SK-N-SH treated with all-trans-retinoic acid at 6 μM for 48 hours (cell line): Measurements from ENCODE around the gene FAM53A.
A peak's percentile ranks its signal among the peaks of the same experiment; 100 is the strongest.

Experiments
- ATAC-seq: fragments of 200-7000 bp; cut with Tn5 transposase; 3 replicates; pipeline ENCODE4 v1.9.1; 2020; ENCODE audit warnings: mild to moderate bottlenecking, moderate library complexity
- ARNTL ChIP-seq: fragments of 450-650 bp; formaldehyde crosslinking; IDR thresholded peaks from 2 replicates; pipeline ENCODE4 v1.5.0; 2020; ENCODE audit warnings: low read depth, mild to moderate bottlenecking, moderate library complexity, borderline replicate concordance
- BACH2 ChIP-seq: fragments of 250-450 bp; sonication (Bioruptor Pico); IDR thresholded peaks from 2 replicates; pipeline ENCODE4 v1.9.0; 2021; ENCODE audit warnings: mild to moderate bottlenecking, borderline replicate concordance
- CSDC2 ChIP-seq: fragments of 250-450 bp; sonication (Bioruptor Pico); IDR thresholded peaks from 2 replicates; pipeline ENCODE4 v1.5.0; 2020; ENCODE audit warnings: mild to moderate bottlenecking, moderate library complexity
- ESRRG ChIP-seq: fragments of 250-450 bp; sonication (Bioruptor Pico); IDR thresholded peaks from 2 replicates; pipeline ENCODE4 v1.6.1; 2021; ENCODE audit warnings: mild to moderate bottlenecking
- OSR1 ChIP-seq: fragments of 250-450 bp; sonication (Bioruptor Pico); IDR thresholded peaks from 2 replicates; pipeline ENCODE4 v1.8.0; 2022; ENCODE audit warnings: moderate library complexity, mild to moderate bottlenecking, inconsistent platforms
- RARB ChIP-seq: fragments of 250-450 bp; sonication (Bioruptor Pico); IDR thresholded peaks from 2 replicates; pipeline ENCODE4 v1.8.0; 2021; ENCODE audit warnings: mild to moderate bottlenecking, moderate library complexity
- SNAI2 ChIP-seq: fragments of 250-450 bp; sonication (Bioruptor Pico); IDR thresholded peaks from 2 replicates; pipeline ENCODE4 v1.5.0; 2020; ENCODE audit warnings: mild to moderate bottlenecking, moderate library complexity
- TCF4 ChIP-seq: fragments of 250-450 bp; sonication (Bioruptor Pico); IDR thresholded peaks from 2 replicates; pipeline ENCODE4 v1.8.0; 2021; ENCODE audit warnings: mild to moderate bottlenecking, moderate library complexity, borderline replicate concordance
- TOX ChIP-seq: fragments of 250-450 bp; sonication (Bioruptor Pico); IDR thresholded peaks from 2 replicates; pipeline ENCODE4 v1.8.0; 2021; ENCODE audit warnings: mild to moderate bottlenecking, moderate library complexity, borderline replicate concordance
- ZC3H10 ChIP-seq: fragments of 250-450 bp; sonication (Bioruptor Pico); IDR thresholded peaks from 2 replicates; pipeline ENCODE4 v1.5.1; 2021; ENCODE audit warnings: mild to moderate bottlenecking, moderate library complexity
- ZFP3 ChIP-seq: fragments of 250-450 bp; sonication (Bioruptor Pico); IDR thresholded peaks from 2 replicates; pipeline ENCODE4 v1.5.0; 2020; ENCODE audit warnings: mild to moderate bottlenecking, moderate library complexity
- ZFP30 ChIP-seq: fragments of 450-650 bp; formaldehyde crosslinking; IDR thresholded peaks from 2 replicates; pipeline ENCODE4 v1.5.0; 2022; ENCODE audit warnings: mild to moderate bottlenecking, moderate library complexity
- ZNF70 ChIP-seq: fragments of 450-650 bp; formaldehyde crosslinking; IDR thresholded peaks from 2 replicates; pipeline ENCODE4 v1.5.0; 2020; ENCODE audit warnings: mild to moderate bottlenecking, moderate library complexity
- TF ChIP-seq, protein P1 (sequence below): fragments of 250-450 bp; sonication (Bioruptor Pico); IDR thresholded peaks from 2 replicates; pipeline ENCODE4 v1.8.0; 2020; ENCODE audit warnings: mild to moderate bottlenecking, moderate library complexity, borderline replicate concordance
- TF ChIP-seq, protein P2 (sequence below): fragments of 250-450 bp; sonication (Bioruptor Pico); IDR thresholded peaks from 2 replicates; pipeline ENCODE4 v1.5.1; 2021; ENCODE audit warnings: mild to moderate bottlenecking, moderate library complexity
- TF ChIP-seq, protein P3 (sequence below): fragments of 250-450 bp; sonication (Bioruptor Pico); IDR thresholded peaks from 2 replicates; pipeline ENCODE4 v1.5.1; 2020; ENCODE audit warnings: low read depth, mild to moderate bottlenecking, moderate library complexity
- TF ChIP-seq, protein P4 (sequence below): fragments of 250-450 bp; sonication (Bioruptor Pico); IDR thresholded peaks from 2 replicates; pipeline ENCODE4 v1.5.0; 2020; ENCODE audit warnings: mild to moderate bottlenecking, moderate library complexity

The FAM53A gene

DNA sequence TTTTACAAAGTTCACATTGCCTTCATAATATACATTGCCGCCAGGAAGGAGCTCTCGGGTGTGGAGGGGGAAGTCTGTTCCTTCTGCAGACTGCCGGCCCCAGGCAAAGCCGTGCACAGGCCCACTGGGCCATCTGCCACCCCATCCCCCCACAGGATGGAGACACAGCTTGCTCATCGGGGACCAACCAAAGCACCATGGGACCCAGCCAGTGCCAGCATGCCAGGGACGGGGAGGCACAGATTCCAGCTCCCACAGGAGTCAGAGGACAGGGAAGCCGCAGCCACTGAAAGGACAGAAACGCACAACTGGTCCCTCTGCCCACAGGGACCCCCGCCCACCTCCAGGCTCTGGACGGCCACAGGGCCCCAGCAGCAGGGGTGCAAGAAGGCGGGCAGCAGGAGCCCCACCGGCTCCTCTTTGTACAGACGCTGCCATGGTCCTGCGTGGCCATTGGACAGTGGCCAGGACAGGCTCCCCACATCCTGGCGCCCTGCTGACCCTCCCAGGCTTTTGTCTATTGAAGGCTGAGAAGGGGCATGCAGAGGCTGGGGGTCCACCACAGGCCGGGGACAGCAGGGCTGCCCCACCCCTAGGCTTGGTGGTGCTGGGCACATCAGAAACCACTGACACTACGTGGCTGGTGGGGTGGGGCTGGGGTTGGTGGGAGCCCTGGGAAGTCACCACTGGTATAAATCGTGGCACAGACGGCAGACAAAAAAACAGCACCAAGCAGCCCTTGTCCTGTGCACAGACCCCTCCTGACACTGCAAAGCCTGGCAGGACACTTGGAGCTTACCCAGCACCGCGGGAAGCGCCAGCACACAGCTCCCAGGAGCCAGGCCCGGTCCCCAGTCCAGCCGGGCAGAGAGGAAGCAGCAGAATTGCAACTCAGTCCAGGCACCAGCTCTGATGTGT lies 89.0 kb downstream of the FAM53A start:
- TF ChIP-seq CSDC2 (CRISPR knock-in tag) (no peak), OSR1 (CRISPR knock-in tag) (no peak)
- TF ChIP-seq, all 23 proteins: peak for 0

DNA sequence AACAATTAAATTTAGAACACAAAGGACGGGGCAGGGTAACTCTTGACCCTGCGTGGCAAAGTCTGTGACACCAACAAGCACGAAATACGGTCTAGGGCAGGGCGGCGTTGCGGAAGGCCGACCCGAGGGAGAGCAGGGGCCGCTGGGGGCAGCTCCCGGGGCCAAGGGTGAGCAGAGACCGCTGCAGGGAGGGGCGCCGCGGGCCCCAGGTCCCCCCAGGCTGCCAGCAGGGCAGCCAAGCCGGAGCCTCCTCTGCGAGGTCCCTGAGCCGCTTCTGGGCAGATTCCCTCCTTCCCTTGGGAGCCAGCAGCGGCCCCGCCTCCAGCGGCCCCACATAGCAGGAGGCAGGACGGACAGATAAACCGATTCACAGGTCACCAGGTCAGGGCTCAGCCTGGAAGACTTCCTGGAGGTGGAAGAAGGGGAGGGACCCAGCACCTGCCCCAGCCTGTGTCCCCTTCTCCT lies 90.2 kb downstream of the FAM53A start:
- ATAC-seq: peak; percentile 14
- TF ChIP-seq CSDC2 (CRISPR knock-in tag) (no peak), ESRRG (CRISPR knock-in tag) (no peak), ZC3H10 (no peak), ZFP3 (CRISPR knock-in tag) (no peak), BACH2 (CRISPR knock-in tag) (no peak), ZFP30 (CRISPR knock-in tag) (no peak)

More for the DNA sequence above, 89.0 kb downstream of the FAM53A start:
- no peak for ATAC-seq

DNA sequence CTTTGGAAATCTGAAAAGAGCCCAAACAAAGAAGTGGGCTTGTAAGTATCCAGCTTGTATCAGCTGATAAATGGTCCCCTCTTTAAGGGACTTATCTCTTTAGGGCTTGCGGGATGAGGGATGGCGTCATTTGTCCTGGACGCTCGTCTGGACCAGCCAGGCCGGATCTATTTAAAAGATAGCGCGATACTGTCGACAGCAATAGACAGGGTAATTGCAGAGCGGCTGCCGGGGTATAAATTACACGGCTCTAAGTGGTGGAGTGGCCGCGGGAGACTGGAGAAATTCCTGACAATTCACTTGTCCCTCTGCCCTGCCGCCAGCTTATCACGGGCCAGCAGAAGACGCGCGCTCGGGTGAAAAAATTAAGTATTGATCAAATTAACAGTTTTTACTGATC lies 90.7 kb downstream of the FAM53A start:
- ATAC-seq: peak; percentile 70
- TF ChIP-seq CSDC2 (CRISPR knock-in tag): no peak
- TF ChIP-seq TCF4 (CRISPR knock-in tag): peak; percentile 29; the same call in 1 of the 2 replicates
- no peak for TF ChIP-seq TOX (CRISPR knock-in tag)
- TF ChIP-seq ZFP3 (CRISPR knock-in tag): no peak
- TF ChIP-seq, all 23 proteins: peak for 1

DNA sequence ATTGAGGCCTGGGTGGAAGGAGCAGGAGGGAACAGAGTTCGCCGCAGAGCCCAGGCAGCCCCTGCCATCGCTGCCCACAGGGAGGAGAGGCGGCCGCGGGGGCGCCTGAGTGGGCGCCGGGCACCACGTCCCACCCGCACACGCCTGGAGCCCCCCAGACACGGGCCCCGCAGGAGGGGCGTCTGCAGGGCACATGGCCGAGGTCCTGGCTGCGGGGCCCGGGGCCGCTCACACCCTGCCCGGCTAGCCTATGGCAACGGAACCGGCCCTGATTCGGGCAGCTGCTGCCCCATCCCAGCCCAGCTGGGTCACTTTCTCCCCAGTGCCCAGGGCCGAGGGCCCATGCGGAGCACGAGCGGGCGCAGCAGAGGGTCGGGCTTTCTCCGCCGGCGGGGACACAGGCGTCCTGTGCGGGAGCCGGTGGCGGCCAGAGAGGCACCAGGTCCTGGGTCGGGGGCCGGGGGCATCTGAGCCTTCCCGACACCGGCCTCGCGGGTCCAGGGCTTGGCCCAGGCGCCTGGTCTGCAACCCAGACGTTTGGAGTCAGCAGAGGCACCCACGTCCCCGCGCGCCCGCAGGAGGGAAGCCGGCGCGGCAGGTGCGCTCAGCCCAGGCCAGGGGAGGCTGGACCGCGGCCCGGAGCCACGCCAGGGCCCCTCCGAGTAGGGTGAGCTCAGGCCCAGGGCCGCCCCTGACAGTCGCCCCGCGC lies 91.2 kb downstream of the FAM53A start:
- ATAC-seq: peak; percentile 32
- TF ChIP-seq, protein P1, sequence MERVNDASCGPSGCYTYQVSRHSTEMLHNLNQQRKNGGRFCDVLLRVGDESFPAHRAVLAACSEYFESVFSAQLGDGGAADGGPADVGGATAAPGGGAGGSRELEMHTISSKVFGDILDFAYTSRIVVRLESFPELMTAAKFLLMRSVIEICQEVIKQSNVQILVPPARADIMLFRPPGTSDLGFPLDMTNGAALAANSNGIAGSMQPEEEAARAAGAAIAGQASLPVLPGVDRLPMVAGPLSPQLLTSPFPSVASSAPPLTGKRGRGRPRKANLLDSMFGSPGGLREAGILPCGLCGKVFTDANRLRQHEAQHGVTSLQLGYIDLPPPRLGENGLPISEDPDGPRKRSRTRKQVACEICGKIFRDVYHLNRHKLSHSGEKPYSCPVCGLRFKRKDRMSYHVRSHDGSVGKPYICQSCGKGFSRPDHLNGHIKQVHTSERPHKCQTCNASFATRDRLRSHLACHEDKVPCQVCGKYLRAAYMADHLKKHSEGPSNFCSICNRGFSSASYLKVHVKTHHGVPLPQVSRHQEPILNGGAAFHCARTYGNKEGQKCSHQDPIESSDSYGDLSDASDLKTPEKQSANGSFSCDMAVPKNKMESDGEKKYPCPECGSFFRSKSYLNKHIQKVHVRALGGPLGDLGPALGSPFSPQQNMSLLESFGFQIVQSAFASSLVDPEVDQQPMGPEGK (CRISPR knock-in tag): no peak
- TF ChIP-seq SNAI2 (CRISPR knock-in tag) (no peak), RARB (CRISPR knock-in tag) (no peak), TOX (CRISPR knock-in tag) (no peak), ARNTL (CRISPR knock-in tag) (no peak), CSDC2 (CRISPR knock-in tag) (no peak), ZNF70 (CRISPR knock-in tag) (no peak), ZC3H10 (no peak)
- TF ChIP-seq, protein P2, sequence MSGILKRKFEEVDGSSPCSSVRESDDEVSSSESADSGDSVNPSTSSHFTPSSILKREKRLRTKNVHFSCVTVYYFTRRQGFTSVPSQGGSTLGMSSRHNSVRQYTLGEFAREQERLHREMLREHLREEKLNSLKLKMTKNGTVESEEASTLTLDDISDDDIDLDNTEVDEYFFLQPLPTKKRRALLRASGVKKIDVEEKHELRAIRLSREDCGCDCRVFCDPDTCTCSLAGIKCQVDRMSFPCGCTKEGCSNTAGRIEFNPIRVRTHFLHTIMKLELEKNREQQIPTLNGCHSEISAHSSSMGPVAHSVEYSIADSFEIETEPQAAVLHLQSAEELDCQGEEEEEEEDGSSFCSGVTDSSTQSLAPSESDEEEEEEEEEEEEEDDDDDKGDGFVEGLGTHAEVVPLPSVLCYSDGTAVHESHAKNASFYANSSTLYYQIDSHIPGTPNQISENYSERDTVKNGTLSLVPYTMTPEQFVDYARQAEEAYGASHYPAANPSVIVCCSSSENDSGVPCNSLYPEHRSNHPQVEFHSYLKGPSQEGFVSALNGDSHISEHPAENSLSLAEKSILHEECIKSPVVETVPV (CRISPR knock-in tag): no peak
- TF ChIP-seq, protein P3, sequence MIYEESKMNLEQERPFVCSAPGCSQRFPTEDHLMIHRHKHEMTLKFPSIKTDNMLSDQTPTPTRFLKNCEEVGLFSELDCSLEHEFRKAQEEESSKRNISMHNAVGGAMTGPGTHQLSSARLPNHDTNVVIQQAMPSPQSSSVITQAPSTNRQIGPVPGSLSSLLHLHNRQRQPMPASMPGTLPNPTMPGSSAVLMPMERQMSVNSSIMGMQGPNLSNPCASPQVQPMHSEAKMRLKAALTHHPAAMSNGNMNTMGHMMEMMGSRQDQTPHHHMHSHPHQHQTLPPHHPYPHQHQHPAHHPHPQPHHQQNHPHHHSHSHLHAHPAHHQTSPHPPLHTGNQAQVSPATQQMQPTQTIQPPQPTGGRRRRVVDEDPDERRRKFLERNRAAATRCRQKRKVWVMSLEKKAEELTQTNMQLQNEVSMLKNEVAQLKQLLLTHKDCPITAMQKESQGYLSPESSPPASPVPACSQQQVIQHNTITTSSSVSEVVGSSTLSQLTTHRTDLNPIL (CRISPR knock-in tag): no peak
- TF ChIP-seq, protein P4, sequence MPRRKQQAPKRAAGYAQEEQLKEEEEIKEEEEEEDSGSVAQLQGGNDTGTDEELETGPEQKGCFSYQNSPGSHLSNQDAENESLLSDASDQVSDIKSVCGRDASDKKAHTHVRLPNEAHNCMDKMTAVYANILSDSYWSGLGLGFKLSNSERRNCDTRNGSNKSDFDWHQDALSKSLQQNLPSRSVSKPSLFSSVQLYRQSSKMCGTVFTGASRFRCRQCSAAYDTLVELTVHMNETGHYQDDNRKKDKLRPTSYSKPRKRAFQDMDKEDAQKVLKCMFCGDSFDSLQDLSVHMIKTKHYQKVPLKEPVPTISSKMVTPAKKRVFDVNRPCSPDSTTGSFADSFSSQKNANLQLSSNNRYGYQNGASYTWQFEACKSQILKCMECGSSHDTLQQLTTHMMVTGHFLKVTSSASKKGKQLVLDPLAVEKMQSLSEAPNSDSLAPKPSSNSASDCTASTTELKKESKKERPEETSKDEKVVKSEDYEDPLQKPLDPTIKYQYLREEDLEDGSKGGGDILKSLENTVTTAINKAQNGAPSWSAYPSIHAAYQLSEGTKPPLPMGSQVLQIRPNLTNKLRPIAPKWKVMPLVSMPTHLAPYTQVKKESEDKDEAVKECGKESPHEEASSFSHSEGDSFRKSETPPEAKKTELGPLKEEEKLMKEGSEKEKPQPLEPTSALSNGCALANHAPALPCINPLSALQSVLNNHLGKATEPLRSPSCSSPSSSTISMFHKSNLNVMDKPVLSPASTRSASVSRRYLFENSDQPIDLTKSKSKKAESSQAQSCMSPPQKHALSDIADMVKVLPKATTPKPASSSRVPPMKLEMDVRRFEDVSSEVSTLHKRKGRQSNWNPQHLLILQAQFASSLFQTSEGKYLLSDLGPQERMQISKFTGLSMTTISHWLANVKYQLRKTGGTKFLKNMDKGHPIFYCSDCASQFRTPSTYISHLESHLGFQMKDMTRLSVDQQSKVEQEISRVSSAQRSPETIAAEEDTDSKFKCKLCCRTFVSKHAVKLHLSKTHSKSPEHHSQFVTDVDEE (CRISPR knock-in tag): no peak
